ENCODE measurements around the gene PLXNC1. TPM values are rescaled to one million over a fixed set of nuclear protein-coding genes. Genes with fewer than 3 reads are reported as not detected.

The PLXNC1 gene
- polyA plus RNA-seq, 1 experiment: 4.8 TPM

- Histone ChIP-seq H3K9me3 (ENCODE audit: control insufficient read depth, insufficient read depth, low read length) (peaks cover 7% of the 10 kb centered on the region; the same call in 1 of the 2 replicates), H3K27ac (ENCODE audit: low read depth, low read length) (no peak overlapping the region), H3K4me3 (ENCODE audit: low read depth, low read length) (no peak overlapping the region), H3K27me3 (ENCODE audit: control insufficient read depth, insufficient read depth, low read length) (no peaks in the 10 kb centered on the region)
- POLR2A ChIA-PET: no interaction called here
- TF ChIP-seq, protein P1, sequence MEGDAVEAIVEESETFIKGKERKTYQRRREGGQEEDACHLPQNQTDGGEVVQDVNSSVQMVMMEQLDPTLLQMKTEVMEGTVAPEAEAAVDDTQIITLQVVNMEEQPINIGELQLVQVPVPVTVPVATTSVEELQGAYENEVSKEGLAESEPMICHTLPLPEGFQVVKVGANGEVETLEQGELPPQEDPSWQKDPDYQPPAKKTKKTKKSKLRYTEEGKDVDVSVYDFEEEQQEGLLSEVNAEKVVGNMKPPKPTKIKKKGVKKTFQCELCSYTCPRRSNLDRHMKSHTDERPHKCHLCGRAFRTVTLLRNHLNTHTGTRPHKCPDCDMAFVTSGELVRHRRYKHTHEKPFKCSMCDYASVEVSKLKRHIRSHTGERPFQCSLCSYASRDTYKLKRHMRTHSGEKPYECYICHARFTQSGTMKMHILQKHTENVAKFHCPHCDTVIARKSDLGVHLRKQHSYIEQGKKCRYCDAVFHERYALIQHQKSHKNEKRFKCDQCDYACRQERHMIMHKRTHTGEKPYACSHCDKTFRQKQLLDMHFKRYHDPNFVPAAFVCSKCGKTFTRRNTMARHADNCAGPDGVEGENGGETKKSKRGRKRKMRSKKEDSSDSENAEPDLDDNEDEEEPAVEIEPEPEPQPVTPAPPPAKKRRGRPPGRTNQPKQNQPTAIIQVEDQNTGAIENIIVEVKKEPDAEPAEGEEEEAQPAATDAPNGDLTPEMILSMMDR (IDR thresholded peaks at IDR 0.05; ENCODE audit: low read depth, low read length): no peak
- CTCF ChIA-PET: no interaction called here
- DNase-seq (ENCODE audit: low read depth, low spot score): no peak
Observed at GRCh38 chr12:94326234-94326633, 177.9 kb downstream of the PLXNC1 start.

- Histone ChIP-seq H3K4me3 (ENCODE audit: low read depth, low read length) (no peak overlapping the region), H3K27me3 (ENCODE audit: control insufficient read depth, insufficient read depth, low read length) (no peaks in the 10 kb centered on the region), H3K27ac (ENCODE audit: low read depth, low read length) (no peak overlapping the region), H3K9me3 (ENCODE audit: control insufficient read depth, insufficient read depth, low read length) (peaks cover 2% of the 10 kb centered on the region; the same call in 1 of the 2 replicates)
- ChIA-PET POLR2A (no interaction called here), CTCF (no interaction called here)
- peak; percentile 30 for DNase-seq (ENCODE audit: low read depth, low spot score)
- TF ChIP-seq, protein P1 (IDR thresholded peaks at IDR 0.05; ENCODE audit: low read depth, low read length): no peak
Observed at GRCh38 chr12:94326727-94327126, 178.3 kb downstream of the PLXNC1 start.

DNA sequence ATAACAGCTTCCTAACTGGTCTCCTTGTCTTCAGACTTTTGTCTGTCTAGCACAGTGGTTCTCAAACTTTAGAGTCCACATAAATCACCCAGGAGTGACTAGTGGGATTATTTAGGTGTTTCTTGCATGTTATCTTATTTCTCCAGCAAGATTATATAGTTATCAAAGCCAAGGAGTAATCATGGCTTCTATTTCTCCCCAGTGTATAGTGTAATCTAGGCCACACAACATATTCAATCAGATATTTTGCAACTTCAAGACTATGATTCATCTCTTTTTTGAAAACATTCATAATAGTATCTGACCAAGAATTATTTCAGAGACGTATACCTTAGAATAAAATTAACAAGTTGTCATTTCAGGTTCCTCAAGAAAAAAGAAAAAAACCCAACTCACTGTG lies 179.4 kb downstream of the PLXNC1 start:
- Histone ChIP-seq H3K27me3 (ENCODE audit: control insufficient read depth, insufficient read depth, low read length) (no peaks in the 10 kb centered on the region), H3K4me3 (ENCODE audit: low read depth, low read length) (no peak overlapping the region), H3K27ac (ENCODE audit: low read depth, low read length) (no peak overlapping the region), H3K9me3 (ENCODE audit: control insufficient read depth, insufficient read depth, low read length) (no peaks in the 10 kb centered on the region)
- ChIA-PET POLR2A (no interaction called here), CTCF (interaction anchor here (1.5 kb wide), 1 partner anchor 193 kb away, joined by 4 read pairs; no protein-coding TSS in a partner anchor)
- TF ChIP-seq, protein P1 (IDR thresholded peaks at IDR 0.05; ENCODE audit: low read depth, low read length): no peak
- DNase-seq (ENCODE audit: low read depth, low spot score): no peak

DNA sequence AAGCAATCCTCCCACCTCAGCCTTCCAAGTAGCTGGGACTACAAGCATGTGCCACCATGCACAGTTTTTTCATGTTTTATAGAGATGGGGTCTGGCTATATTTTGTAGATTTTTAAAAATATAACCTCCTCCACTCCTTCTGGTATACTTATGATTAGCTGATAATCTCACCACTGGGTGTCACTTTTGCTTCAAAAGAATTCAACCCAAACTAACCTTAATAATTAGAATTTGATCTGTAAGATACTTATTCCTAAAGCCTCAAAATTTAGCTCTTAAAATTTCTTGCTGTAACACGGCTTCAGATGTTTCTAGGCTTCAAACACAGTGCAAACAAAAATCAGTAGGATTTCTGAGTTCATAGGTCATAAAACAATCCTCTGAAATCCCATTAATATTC lies 181.0 kb downstream of the PLXNC1 start:
- Histone ChIP-seq H3K27ac (ENCODE audit: low read depth, low read length) (no peak overlapping the region), H3K9me3 (ENCODE audit: control insufficient read depth, insufficient read depth, low read length) (no peaks in the 10 kb centered on the region), H3K4me3 (ENCODE audit: low read depth, low read length) (no peak overlapping the region), H3K27me3 (ENCODE audit: control insufficient read depth, insufficient read depth, low read length) (no peaks in the 10 kb centered on the region)
- no peak for DNase-seq (ENCODE audit: low read depth, low spot score)
- CTCF ChIA-PET: interaction anchor here (1.5 to 1.6 kb wide), 2 partner anchors 105 to 195 kb away, joined by 4 to 6 read pairs; no protein-coding TSS in a partner anchor
- TF ChIP-seq, protein P1 (IDR thresholded peaks at IDR 0.05; ENCODE audit: low read depth, low read length): peak; percentile 4; the same call in 1 of the 2 replicates
- POLR2A ChIA-PET: no interaction called here

DNA sequence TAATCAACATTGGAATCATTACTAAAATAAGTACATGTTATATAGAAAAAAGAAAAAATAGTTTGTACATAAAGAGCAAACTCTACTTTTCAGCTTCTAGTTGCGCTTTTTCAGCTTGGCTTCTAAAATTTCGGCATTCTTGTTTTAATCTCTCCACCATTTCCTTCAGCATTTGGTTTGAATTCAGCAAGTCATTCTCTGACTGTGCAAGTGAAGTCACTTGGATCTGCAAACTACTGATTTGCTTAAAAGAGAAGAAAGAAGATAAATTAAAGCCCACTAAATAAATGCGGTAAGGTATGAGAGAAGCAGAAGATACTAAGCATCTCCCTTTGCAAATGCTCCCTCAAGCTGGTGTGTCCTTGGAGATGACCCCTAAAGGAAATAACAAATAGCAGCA lies 185.0 kb downstream of the PLXNC1 start:
- no peak overlapping the region for H3K4me3 ChIP-seq (ENCODE audit: low read depth, low read length)
- ChIA-PET CTCF (interaction anchor here (0.6 kb wide), 1 partner anchor 99 kb away, joined by 3 read pairs; no protein-coding TSS in a partner anchor), POLR2A (no interaction called here)
- no peaks in the 10 kb centered on the region for H3K27me3 ChIP-seq (ENCODE audit: control insufficient read depth, insufficient read depth, low read length)
- TF ChIP-seq, protein P1 (IDR thresholded peaks at IDR 0.05; ENCODE audit: low read depth, low read length): no peak
- H3K27ac ChIP-seq (ENCODE audit: low read depth, low read length): no peak overlapping the region
- DNase-seq (ENCODE audit: low read depth, low spot score): no peak
- no peaks in the 10 kb centered on the region for H3K9me3 ChIP-seq (ENCODE audit: control insufficient read depth, insufficient read depth, low read length)
